MG63 (cell line): ENCODE data around the gene ZSWIM1. TPM values are rescaled to one million over a fixed set of nuclear protein-coding genes. Genes with fewer than 3 reads are reported as not detected.
"Not testable (repeated sequence)": the region's sequence is repeated elsewhere in the genome, so short reads cannot be mapped to it uniquely, and the experiment has no call there.

Source experiments
- DNase-seq: peaks from one replicate; pipeline ENCODE4 v3.0.0-alpha.2; 2020
- H3K27me3 ChIP-seq: fragments of 250-450 bp; sonication (Bioruptor Pico); 2 replicates; pipeline ENCODE4 v1.5.1; 2020; ENCODE audit warnings: mild to moderate bottlenecking, moderate library complexity
- H3K36me3 ChIP-seq: fragments of 250-450 bp; sonication (Bioruptor Pico); 2 replicates; pipeline ENCODE4 v1.5.1; 2020; ENCODE audit warnings: mild to moderate bottlenecking, moderate library complexity
- H3K4me3 ChIP-seq: fragments of 250-450 bp; sonication (Bioruptor Pico); 2 replicates; pipeline ENCODE4 v1.5.1; 2020; ENCODE audit warnings: mild to moderate bottlenecking, moderate library complexity
- H3K9me3 ChIP-seq: fragments of 250-450 bp; sonication (Bioruptor Pico); 2 replicates; pipeline ENCODE4 v1.5.1; 2020; ENCODE audit warnings: mild to moderate bottlenecking, moderate library complexity
- total RNA-seq: library from RNA; depleted of rRNA; stranded (reverse); fragments of >200 nt; shearing (Covaris generic); gene quantifications from 2 replicates; pipeline ENCODE4 v1.2.3, GENCODE V29; 2014; ENCODE audit warnings: low replicate concordance; rRNA removed

Gene ZSWIM1
- total RNA-seq, 1 experiment from 2014 or later: 8.5 TPM

DNA sequence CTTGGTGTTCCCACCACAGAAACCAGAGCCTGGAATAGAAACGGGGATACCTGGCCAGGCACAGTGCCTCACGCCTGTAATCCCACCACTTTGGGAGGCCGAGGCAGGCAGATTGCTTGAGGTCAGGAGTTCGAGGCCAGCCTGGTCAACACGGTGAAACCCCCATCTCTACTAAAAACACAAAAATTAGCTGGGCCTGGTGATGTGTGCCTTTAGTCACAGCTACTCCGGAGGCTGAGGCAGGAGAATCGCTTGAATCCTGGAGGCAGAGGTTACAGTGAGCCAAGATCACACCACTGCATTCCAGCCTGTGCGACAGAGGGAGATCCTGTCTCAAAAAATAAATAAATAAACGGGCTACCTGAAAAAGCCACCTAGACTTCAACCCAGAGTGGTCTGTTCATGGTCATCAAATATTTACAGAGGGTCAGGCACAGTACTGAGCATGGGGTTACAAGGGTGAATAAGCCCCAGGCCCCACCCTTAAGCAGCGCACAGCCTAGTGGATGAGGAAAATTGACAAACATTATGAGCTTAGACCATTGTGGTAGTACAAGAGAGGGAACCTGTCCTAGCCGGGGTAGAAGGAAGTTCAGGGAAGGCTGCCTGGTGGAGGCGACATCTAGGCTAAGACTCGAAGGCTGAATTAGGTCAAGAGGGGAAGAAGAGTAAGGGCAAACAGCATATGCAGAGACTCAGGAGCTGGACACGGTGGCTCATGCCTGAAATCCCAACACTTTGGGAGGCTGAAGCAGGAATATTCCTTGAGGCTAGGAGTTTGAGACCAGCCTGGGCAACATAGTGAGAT, 46.2 kb downstream of the ZSWIM1 start:
- Histone ChIP-seq H3K9me3 (no peaks in the 10 kb centered on the region), H3K36me3 (no peaks in the 10 kb centered on the region; the same call in 1 of the 2 replicates), H3K27me3 (no peaks in the 10 kb centered on the region), H3K4me3 (no peak overlapping the region)
- no peak for DNase-seq

- H3K27me3 ChIP-seq, DNase-seq, H3K4me3 ChIP-seq, H3K36me3 ChIP-seq, H3K9me3 ChIP-seq: not testable (repeated sequence)
Observed at GRCh38 chr20:45931680-45932079, 50.7 kb downstream of the ZSWIM1 start.

GRCh38 chr20:45933266-45934045, 52.4 kb downstream of the ZSWIM1 start:
- DNase-seq: peak; percentile 80
- H3K9me3 ChIP-seq: no peaks in the 10 kb centered on the region
- peak overlapping the region; percentile 98 for H3K4me3 ChIP-seq
- H3K36me3 ChIP-seq: peaks cover 23% of the 10 kb centered on the region
- no peaks in the 10 kb centered on the region for H3K27me3 ChIP-seq

DNA sequence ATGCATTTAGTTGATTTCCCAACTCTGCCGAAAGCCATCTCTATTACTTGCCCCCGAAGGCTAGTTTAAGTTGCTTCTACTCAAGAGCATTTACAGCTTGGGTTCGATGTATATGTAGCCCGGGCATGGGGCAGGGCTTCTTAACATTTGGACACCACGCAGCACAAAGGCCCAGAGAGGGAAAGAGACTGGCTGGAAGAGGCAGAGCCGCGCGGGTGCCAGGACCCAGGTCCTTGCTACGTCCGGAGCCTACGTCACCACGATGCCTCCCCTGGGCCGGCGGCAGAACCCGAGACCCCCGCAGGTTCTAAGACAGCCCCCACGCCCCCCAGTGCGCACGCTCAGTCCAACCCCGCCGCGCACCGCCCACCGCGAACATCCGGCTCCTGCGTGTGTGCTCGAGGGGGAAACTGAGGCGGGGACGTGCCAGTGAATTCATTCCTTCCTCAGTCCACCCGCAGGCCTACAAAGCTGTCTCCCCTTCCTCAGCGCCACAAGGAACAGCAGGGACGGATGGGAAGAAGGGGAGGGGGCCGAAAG, 53.1 kb downstream of the ZSWIM1 start:
- DNase-seq: peak; percentile 65
- Histone ChIP-seq H3K4me3 (peak overlapping the region; percentile 98), H3K36me3 (peaks cover 30% of the 10 kb centered on the region), H3K27me3 (no peaks in the 10 kb centered on the region), H3K9me3 (no peaks in the 10 kb centered on the region)

Other genes with a start within 250 kb of the ZSWIM1 start
- not detected in 2 replicates for gene WFDC9, start 249.9 kb upstream of the ZSWIM1 start, total RNA-seq
- not detected in 2 replicates for gene WFDC11, start 211.0 kb upstream of the ZSWIM1 start, total RNA-seq
- not detected in 2 replicates for gene WFDC13, start 179.2 kb upstream of the ZSWIM1 start, total RNA-seq
- gene WFDC10B, start 176.2 kb upstream of the ZSWIM1 start, total RNA-seq: not detected in 2 replicates
- not detected in 2 replicates for gene SPINT4, start 158.9 kb upstream of the ZSWIM1 start, total RNA-seq
- 0.59 TPM in 1 of 2 replicates, not detected in the other for gene WFDC3, start 89.3 kb upstream of the ZSWIM1 start, total RNA-seq
- 50.3 and 70.0 TPM in 2 replicates for gene DNTTIP1, start 89.3 kb upstream of the ZSWIM1 start, total RNA-seq
- 69.5 and 72.7 TPM in 2 replicates for gene UBE2C, start 68.6 kb upstream of the ZSWIM1 start, total RNA-seq
- not detected in 2 replicates for gene TNNC2, start 53.9 kb upstream of the ZSWIM1 start, total RNA-seq
- gene SNX21, start 47.4 kb upstream of the ZSWIM1 start, total RNA-seq: 55.6 and 74.9 TPM in 2 replicates
- 39.6 and 46.9 TPM in 2 replicates for gene ACOT8, start 23.8 kb upstream of the ZSWIM1 start, total RNA-seq
- 8.4 and 14.2 TPM in 2 replicates for gene ZSWIM3, start 23.6 kb upstream of the ZSWIM1 start, total RNA-seq
- not detected in 2 replicates for gene SPATA25, start 6.4 kb downstream of the ZSWIM1 start, total RNA-seq
- 0.39 TPM in 1 of 2 replicates, not detected in the other for gene NEURL2, start 10.0 kb downstream of the ZSWIM1 start, total RNA-seq
- gene CTSA, start 10.1 kb downstream of the ZSWIM1 start, total RNA-seq: 17.8 and 27.9 TPM in 2 replicates
- 46.8 and 70.1 TPM in 2 replicates for gene PLTP, start 30.9 kb downstream of the ZSWIM1 start, total RNA-seq
- gene PCIF1, start 53.5 kb downstream of the ZSWIM1 start, total RNA-seq: 10.5 and 12.1 TPM in 2 replicates
- gene ZNF335, start 91.0 kb downstream of the ZSWIM1 start, total RNA-seq: 8.7 and 9.5 TPM in 2 replicates
- gene MMP9, start 127.7 kb downstream of the ZSWIM1 start, total RNA-seq: 0.07 TPM in 1 of 2 replicates, not detected in the other
- gene SLC12A5, start 148.0 kb downstream of the ZSWIM1 start, total RNA-seq: 0.15 and 0.72 TPM in 2 replicates
- 9.2 and 24.9 TPM in 2 replicates for gene NCOA5, start 208.7 kb downstream of the ZSWIM1 start, total RNA-seq
- gene CD40, start 237.1 kb downstream of the ZSWIM1 start, total RNA-seq: not detected in 2 replicates